RPMI7951 (cell line): ENCODE data around the gene SORCS2. TPM values are rescaled to one million over a fixed set of nuclear protein-coding genes. Genes with fewer than 3 reads are reported as not detected.
A peak's percentile ranks its signal among the peaks of the same experiment; 100 is the strongest.

Source experiments
- DNase-seq: peaks from one replicate; pipeline ENCODE4 v3.0.0-alpha.2; 2012; ENCODE audit warnings: low read depth
- total RNA-seq: library from RNA; depleted of rRNA; stranded (reverse); fragments of >200 nt; shearing (Covaris generic); gene quantifications from 2 replicates; pipeline ENCODE4 v1.2.3, GENCODE V29; 2014

SORCS2 gene
- total RNA-seq, 1 experiment from 2014 or later, result 2.0 TPM

DNA sequence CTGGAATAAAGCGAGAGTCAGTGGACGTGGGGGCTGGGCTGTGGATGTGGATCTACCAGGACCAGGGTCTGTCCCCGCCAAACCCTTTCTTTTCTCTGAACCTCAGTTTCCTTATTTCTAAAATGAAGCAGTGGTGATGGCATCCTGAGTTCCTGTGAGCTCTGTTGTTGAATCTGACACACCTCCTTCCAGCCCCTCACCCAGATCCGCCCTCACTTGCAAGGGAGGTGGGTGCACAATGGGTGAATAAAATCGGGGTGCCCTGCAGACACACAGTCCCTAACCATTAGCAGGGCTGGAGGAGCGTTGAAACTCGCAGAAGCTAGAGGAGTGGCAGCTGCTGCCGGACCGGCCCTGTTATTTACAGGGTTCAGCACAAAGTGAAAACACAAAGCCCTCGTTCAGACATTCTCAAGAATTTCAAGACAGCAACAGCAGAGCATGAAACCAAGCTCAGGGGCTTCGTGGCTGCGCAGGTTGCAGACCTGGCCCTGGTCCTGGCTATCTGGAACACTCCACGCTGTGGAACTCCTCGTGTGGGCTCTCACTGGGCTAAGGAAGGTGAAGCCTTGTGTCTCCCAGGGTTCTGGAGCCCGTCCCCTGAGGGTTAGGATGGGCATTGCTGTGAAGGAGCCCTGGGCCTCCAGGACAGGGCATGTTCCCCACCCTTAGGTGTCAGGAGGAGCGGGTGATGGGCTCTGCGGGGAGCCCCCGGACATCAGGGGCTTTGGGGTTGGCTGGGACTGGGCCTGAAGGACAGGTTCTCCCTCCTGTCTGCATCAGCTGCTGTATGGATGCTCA lies 199.5 kb downstream of the SORCS2 start:
- DNase-seq, result no peak

- peak; percentile 88 for DNase-seq
Observed at GRCh38 chr4:7392438-7393421, 200.4 kb downstream of the SORCS2 start.

DNA sequence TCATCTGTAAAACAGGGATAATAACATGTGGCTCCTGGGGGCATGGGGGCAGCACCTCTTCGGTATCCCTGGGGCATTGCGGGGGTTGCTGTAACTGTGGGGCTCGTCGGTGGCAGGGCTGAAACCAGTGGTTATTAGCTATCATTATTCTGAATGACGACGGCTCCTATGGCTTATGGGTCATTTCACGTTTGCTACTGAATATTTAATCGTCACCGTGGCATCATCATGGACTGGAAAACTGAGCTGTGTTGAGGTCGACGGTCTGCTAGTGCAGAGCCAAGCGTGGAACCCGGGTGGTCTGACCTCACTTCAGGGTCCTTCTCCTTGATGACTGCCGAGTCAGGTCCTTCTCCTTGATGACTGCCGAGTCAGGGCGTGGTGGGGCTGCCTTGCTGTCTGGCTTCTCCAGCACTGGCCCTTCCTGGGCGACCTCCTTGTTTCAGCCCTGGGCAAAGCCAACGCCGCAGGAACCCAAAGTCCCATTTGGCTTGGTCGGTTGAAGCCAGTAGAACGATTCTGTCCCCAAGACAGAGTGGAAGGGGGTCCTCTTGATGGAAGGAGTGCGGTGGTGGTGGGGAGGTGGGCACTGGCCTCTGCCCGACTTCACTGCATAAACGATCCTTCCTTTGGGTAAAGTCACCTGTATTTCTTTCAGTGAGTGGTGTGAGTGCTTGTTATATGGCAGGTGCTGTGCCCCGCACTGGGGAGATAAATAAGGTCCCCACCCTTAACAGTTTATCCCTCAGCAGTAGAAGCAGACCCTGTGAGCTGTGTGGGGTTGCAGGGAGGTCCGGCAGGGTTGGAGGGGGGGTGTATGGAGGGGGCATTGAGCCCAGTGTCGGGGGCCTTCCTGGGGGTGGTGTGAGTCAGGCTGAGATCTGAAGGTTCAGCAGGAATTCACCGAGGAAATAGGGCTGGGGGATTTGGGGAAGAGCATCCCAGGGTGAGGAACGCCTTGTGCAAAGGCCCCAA lies 201.6 kb downstream of the SORCS2 start:
- DNase-seq, result no peak

DNA sequence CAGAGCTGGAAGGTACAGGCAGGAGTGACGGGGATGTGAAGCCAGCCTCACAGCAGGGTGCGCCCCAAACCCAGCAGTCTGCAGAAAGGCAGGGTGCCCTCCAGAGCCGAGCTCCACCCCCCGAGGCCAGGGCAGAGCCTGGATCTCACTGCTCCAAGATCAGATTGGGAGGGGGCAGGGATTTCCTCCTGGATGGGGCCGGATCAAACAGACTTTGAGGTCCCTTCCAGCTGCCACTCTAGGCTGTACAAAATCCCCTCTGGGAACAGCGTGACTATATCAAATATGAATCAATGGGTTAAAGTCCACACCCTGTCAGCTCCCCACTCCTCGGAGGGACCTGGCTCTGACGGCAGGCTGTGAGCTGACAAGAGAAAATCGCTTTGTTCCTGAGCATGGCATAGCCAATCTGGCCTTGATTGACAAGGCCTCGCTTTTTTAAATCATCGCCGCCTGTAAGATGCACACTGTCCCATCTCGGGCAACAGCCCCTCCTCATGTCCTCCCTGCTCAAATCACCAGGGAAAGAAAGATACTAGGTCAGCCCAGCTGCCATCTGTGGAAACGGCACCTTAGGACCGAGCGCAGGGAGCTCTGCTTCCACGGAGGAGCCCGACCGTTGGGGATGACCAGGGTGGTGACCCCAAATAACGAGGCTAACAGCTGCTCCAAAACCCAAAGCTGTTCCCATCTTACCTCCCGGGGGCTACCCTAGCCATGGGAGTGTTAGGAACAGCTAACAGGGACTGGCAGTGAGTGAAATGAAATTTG lies 202.5 kb downstream of the SORCS2 start:
- no peak for DNase-seq

DNA sequence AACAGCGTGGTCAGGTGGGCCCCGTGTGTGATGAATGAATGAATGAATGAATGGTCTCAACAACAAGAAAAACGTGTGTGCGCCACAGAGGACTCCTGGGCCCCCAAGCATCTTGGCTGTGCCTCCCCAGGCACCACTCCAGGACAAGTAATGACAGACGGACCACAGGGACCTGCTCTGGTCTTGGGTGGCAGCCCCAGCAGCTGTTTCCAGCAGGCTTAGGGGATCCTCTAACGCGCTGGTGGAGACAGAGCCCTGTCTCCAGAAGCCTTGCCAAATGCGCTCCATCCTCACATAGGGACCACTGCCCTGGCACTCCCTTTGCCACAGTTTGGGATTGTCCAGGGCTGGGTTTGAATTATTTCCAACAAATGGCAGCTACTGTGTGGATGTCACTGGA lies 203.3 kb downstream of the SORCS2 start:
- no peak for DNase-seq

DNA sequence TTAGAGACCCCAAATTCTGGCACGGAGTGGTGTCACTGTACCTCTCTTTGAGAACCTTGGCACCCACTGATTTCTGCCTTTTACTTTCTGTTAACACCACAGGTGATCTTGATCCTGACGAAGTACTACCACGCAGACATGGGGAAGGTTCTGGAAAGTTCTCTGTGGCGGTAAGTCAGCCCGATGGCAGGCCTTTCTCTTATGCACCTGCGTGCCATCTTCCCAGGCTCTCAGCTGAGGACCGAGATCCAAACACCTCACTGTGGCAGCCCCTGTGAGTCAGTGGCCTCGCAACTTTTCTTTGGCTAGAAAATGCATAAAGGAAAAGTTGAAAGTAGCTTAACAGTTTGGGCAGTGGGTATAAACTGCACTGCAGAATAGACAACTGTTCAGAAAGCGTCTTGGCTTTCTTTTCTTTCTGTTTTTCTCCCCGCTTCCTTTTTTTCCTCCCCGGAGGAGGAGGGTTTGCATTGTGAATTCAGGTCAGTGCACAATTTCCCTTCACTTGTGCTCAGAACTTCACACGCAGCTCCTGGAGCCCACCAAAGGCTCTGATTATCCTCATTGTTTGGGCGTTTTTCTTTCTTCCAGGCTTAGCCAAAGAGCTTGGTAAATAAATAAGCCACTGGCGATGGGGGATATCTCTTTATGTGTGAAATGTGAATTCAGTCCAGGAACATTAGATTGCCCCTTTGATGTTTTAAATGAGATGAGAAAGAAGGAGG lies 204.0 kb downstream of the SORCS2 start:
- DNase-seq, result no peak

DNA sequence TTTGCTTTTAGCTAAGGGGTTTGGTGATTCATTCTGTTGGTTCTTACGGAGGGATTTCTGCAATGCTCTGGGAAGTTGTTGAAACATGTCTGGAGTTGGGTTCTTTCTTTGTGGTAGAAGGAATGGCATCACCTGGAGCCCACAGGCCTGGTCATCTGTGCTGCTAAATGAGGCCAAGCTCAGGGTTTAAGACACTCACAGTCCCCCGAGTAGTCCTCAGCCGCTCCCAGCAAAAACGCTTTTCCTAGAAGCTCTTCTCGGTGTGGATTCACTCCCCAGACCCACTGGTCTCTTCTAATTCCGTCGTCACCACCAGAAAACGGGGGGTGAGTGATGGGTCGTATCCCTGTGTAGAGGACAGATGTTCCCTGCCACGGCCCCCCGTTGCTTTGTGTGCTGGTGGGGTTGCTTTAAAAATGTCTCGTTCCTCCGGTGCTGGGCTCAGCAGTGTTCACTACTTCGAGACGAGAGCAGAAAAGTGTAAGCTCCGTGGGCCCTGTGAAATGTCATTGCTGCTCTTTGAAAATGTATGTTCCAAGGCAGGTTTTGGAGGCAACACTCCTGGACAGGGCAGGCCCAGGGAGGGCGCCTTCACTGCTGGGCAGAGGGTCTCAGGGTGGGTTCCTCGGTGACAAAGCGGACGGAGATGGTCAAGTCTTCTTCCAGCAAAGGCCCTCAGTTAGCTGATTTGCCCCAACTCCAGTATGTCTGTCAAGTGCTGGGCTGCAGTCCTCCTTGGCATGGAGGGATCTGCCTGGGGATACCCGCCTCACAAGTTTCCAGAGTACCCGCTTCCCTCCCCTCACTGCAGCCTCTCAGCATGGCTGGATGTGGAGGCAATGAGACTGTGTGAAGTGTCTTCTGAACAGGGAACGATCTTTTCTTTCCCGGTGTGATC lies 205.1 kb downstream of the SORCS2 start:
- no peak for DNase-seq

GRCh38 chr4:7398104-7398423 lies 205.7 kb downstream of the SORCS2 start:
- peak; percentile 78 for DNase-seq

DNA sequence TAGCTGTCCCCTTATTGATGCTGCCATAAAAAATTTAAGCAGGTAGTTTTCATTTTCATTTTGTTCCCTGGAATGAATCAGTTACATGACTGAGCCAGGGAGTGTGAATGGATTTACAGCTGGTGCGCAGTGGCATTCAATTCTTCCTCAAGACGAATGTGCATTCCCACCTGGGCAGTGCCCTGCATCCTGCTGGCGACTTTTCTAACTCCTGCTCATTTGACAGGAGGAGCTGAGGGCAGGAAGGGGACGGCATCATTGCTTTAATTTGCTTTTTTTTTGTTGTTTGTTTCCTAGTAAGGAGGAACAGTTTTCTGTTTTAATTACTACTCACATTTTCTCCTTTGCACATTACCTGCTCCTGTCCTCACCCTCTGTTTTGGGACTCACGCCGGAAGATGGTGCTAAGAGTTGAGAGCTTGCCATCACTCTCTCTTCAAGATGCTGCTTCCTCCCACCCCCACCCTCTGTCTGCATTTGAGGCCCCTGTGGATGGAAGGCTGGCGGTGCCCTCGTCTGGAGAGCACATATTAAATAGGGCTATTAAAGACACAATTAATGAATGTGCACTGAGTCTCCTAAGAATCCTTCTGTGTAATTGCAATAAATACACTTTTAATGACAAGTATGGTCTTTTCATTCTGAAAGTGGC lies 206.6 kb downstream of the SORCS2 start:
- DNase-seq, result no peak

- no peak for DNase-seq
Observed at GRCh38 chr4:7399440-7400234, 207.3 kb downstream of the SORCS2 start.

DNA sequence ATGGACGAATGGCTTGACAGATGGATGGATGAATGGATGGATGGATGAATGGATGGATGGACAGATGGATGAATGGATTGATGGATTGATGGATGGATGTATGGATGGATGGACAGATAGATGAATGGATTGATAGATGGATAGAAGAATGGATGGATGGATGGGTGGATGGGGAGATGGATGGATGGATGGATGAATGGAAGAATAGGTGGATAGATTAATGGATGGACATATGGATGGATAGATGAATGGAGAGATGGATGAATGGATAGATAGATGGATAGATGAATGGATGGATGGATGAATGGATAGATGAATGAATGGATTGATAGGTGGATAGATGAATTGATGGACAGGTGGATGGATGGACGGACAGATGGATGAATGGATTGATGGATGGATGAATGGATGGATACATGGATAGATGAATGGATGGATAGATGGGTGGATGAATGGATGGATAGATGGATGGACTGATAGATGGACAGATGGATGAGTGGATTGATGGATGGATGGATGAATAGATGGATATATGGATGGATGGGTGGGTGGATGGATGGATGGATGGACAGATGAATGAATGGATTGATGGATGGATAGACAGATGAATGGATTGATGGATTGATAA lies 208.4 kb downstream of the SORCS2 start:
- DNase-seq, result no peak

DNA sequence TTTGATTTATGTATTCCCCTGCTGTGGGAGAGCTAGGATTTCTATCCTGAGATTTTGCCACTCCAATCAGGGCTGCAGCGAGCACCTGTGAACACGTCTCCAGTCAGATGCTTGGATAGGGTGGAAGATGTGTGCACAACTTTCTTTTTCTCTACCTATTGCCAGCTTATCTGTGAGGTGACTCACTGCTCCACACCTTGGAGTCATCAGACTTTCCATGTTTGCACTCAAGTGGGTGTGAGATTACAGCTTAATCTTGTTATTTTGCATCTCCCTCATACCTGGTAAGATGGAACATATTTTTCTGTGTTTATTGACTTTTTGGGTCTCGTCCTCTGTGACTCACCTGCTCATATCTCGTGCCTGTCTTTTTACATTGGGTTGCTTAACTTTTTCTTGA lies 210.2 kb downstream of the SORCS2 start:
- no peak for DNase-seq

GRCh38 chr4:7403001-7403400 lies 210.7 kb downstream of the SORCS2 start:
- DNase-seq, result no peak

DNA sequence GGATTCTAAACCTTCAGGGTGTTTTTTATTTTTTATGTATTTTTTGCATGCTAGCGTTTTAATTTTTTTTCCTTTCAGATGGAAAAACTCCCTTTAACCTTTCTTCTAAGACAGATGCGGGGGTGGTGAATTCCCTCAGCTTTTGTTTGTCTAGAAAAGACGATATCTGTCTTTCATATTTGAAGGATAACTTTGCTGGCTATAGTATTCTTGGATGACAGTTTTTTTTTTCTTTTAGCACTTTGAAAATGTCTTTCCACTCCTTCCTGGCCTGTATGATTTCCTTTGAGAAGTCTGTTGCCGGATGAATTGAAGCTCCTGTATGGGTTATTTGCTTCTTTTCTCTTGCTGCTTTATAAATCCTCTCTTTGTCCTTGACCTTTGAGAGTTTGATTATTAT lies 215.8 kb downstream of the SORCS2 start:
- no peak for DNase-seq

DNA sequence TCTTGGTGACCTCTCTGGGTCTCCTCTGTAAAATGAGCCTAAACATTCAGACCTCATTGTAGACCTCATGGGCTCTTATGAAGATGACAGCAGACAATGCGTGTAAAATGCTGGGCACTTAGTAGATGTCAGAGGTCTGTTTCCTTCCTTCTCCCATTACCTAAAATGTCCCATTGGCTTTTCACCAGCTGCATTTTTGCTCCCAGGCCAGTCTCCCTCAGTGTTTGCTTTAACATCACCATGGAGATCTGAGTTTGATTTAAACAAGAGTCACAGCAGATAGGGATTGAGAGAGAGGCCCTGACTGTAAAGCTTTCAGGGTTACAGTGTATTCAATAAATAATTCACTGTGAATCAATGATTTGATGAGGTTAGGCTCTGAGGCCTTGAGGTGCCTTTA lies 218.1 kb downstream of the SORCS2 start:
- peak; percentile 20 for DNase-seq

GRCh38 chr4:7411491-7411890 lies 219.2 kb downstream of the SORCS2 start:
- DNase-seq, result no peak

- DNase-seq, result no peak
Observed at GRCh38 chr4:7411896-7412553, 219.7 kb downstream of the SORCS2 start.
